GM06990 (cell line): ENCODE results near the gene UQCR10.

ENCODE experiments used
- DNase-seq: peaks from one replicate; pipeline ENCODE4 v3.0.0-alpha.2; 2011; ENCODE audit not compliant: insufficient read length; ENCODE audit errors: extremely low read depth
- H3K27me3 ChIP-seq: replicated peaks from 2 replicates; pipeline ENCODE4 v1.6.0; 2011; ENCODE audit warnings: low read length; ENCODE audit not compliant: control insufficient read depth, insufficient read depth
- H3K36me3 ChIP-seq: 2 replicates; pipeline ENCODE4 v1.5.1; 2011; ENCODE audit warnings: low read length; ENCODE audit not compliant: control insufficient read depth, insufficient read depth
- H3K4me3 ChIP-seq: replicated peaks from 2 replicates; pipeline ENCODE4 v1.5.1; 2011; ENCODE audit warnings: low read depth, mild to moderate bottlenecking, control low read depth, low read length
- TF ChIP-seq, protein P1 (sequence below): IDR thresholded peaks from 2 replicates; pipeline ENCODE4 v1.5.1; 2011; ENCODE audit warnings: low read length, control low read depth, mild to moderate bottlenecking, inconsistent platforms; ENCODE audit not compliant: insufficient read depth, poor library complexity, severe bottlenecking

UQCR10 gene

DNA sequence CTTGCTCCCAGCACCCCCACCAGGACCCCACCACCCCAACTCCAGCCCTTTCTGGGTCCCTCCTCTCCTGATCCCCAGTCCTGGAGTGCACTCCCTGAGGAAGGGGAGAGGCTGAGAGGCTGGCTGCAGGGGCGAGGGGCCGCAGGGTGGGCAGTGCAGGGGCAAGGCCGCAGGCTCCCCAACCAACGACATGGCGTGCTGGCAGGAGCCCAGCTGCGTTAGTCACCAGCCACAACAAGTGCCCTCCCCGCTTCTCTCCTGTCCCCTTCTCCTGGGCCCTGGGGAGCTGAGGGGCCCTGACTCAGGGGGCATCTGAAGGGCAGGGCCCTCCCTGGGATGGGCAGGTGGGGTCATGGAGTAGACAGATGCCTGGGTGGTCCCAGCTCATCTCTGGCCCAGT, 45.0 kb upstream of the UQCR10 start:
- Histone ChIP-seq H3K27me3 (peaks cover 4% of the 10 kb centered on the region; the same call in 1 of the 2 replicates), H3K36me3 (no peaks in the 10 kb centered on the region), H3K4me3 (no peak overlapping the region)
- TF ChIP-seq, protein P1, sequence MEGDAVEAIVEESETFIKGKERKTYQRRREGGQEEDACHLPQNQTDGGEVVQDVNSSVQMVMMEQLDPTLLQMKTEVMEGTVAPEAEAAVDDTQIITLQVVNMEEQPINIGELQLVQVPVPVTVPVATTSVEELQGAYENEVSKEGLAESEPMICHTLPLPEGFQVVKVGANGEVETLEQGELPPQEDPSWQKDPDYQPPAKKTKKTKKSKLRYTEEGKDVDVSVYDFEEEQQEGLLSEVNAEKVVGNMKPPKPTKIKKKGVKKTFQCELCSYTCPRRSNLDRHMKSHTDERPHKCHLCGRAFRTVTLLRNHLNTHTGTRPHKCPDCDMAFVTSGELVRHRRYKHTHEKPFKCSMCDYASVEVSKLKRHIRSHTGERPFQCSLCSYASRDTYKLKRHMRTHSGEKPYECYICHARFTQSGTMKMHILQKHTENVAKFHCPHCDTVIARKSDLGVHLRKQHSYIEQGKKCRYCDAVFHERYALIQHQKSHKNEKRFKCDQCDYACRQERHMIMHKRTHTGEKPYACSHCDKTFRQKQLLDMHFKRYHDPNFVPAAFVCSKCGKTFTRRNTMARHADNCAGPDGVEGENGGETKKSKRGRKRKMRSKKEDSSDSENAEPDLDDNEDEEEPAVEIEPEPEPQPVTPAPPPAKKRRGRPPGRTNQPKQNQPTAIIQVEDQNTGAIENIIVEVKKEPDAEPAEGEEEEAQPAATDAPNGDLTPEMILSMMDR: no peak
- no peak for DNase-seq

DNA sequence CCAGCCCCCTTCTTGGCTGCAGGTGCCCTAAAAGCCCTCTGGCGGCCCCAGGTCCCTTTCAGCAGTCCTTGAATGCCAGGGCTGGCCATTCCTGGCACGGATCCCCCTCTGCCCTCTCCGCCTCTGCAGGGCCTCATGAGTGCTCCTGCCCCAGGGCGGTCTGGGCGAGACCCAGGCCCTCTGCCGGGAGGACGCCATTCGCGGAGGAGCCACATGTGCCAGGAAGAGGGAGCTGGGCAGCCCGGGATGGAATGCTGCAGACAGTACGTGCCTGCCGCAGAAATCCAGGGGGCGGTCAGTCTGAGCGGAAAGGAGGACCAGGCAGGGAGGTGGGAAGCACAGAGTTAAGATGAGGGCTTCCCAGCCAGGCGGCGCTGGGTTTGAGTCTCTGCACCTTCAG, 44.6 kb upstream of the UQCR10 start:
- Histone ChIP-seq H3K27me3 (peaks cover 4% of the 10 kb centered on the region; the same call in 1 of the 2 replicates), H3K4me3 (no peak overlapping the region), H3K36me3 (no peaks in the 10 kb centered on the region)
- TF ChIP-seq, protein P1: no peak
- no peak for DNase-seq

- no peaks in the 10 kb centered on the region for H3K36me3 ChIP-seq
- no peak overlapping the region for H3K4me3 ChIP-seq
- peaks cover 4% of the 10 kb centered on the region; the same call in 1 of the 2 replicates for H3K27me3 ChIP-seq
- TF ChIP-seq, protein P1: no peak
- no peak for DNase-seq
Measured at GRCh38 chr22:29723766-29724165, 43.4 kb upstream of the UQCR10 start.

DNA sequence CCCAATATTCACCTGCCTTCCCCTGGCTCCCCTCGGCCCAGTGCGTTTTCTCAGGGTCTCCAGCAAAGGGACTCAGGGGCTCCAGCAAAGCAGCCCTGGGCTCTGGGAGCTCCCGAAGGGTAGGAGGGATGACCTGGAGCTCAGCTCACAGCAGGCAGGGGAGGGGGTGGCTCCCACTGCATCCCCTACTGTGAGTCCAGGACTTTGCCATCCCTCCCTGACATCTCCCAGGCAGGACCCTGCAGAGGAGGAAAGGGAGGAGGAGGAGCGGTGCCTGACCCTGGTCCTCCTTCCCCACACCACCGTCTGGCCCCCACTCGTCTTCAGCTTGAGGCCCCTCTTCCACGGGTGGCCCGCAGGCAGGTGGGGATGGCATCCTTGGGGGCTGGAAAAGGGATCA, 42.3 kb upstream of the UQCR10 start:
- Histone ChIP-seq H3K4me3 (no peak overlapping the region), H3K27me3 (no peaks in the 10 kb centered on the region; the same call in 1 of the 2 replicates), H3K36me3 (no peaks in the 10 kb centered on the region)
- TF ChIP-seq, protein P1: no peak
- no peak for DNase-seq

- Histone ChIP-seq H3K36me3 (no peaks in the 10 kb centered on the region), H3K27me3 (no peaks in the 10 kb centered on the region; the same call in 1 of the 2 replicates), H3K4me3 (no peak overlapping the region)
- no peak for DNase-seq
- TF ChIP-seq, protein P1: no peak
Measured at GRCh38 chr22:29726106-29726505, 41.1 kb upstream of the UQCR10 start.
